A204.1 (cell line): ENCODE measurements around the gene OR2T5.
"Not testable (repeated sequence)": the region's sequence is repeated elsewhere in the genome, so short reads cannot be mapped to it uniquely, and the experiment has no call there.

Source experiments
- FAIRE-seq: peaks from 2 replicates; lab custom pipeline; 2012; peaks lifted over from hg19 to GRCh38; lab: Jason Lieb, UNC

Gene OR2T5

GRCh38 chr1:248488289-248488688, at the start of gene OR2T5:
Gene OR2T5, plus strand, starts transcription at chr1:248488589. Its CDS starts 0 bp downstream, at chr1:248488589.
- not testable (repeated sequence) for FAIRE-seq

GRCh38 chr1:248438668-248439067, 49.7 kb upstream of the OR2T5 start:
- FAIRE-seq, result not testable (repeated sequence)

- FAIRE-seq, result not testable (repeated sequence)
Observed at GRCh38 chr1:248439283-248439682, 49.1 kb upstream of the OR2T5 start.

GRCh38 chr1:248442500-248443277, 45.7 kb upstream of the OR2T5 start:
- FAIRE-seq, result not testable (repeated sequence)

- FAIRE-seq, result not testable (repeated sequence)
Observed at GRCh38 chr1:248444603-248445002, 43.8 kb upstream of the OR2T5 start.

- not testable (repeated sequence) for FAIRE-seq
Observed at GRCh38 chr1:248445399-248445798, 43.0 kb upstream of the OR2T5 start, which contains the start of gene OR2T2. Gene OR2T2, plus strand, starts transcription at chr1:248445637. Its CDS starts 7,161 bp downstream, at chr1:248452798.

GRCh38 chr1:248448409-248449074, 39.8 kb upstream of the OR2T5 start:
- FAIRE-seq, result not testable (repeated sequence)

GRCh38 chr1:248449821-248450465, 38.4 kb upstream of the OR2T5 start:
- not testable (repeated sequence) for FAIRE-seq

GRCh38 chr1:248450466-248451145, 37.8 kb upstream of the OR2T5 start:
- FAIRE-seq, result not testable (repeated sequence)

GRCh38 chr1:248453619-248454018, 34.8 kb upstream of the OR2T5 start:
- not testable (repeated sequence) for FAIRE-seq

- FAIRE-seq, result not testable (repeated sequence)
Observed at GRCh38 chr1:248455045-248455444, 33.3 kb upstream of the OR2T5 start.

GRCh38 chr1:248456635-248457034, 31.8 kb upstream of the OR2T5 start:
- FAIRE-seq, result not testable (repeated sequence)

GRCh38 chr1:248459117-248459516, 29.3 kb upstream of the OR2T5 start:
- FAIRE-seq, result not testable (repeated sequence)

GRCh38 chr1:248471154-248471553, 17.2 kb upstream of the OR2T5 start:
- FAIRE-seq, result no peak

GRCh38 chr1:248472111-248472510, 16.3 kb upstream of the OR2T5 start:
- FAIRE-seq, result not testable (repeated sequence)

- FAIRE-seq, result not testable (repeated sequence)
Observed at GRCh38 chr1:248473051-248473450, 15.3 kb upstream of the OR2T5 start, which contains the start of gene OR2T3. Gene OR2T3, plus strand, starts transcription at chr1:248473351. Its CDS starts 0 bp downstream, at chr1:248473351.

- FAIRE-seq, result not testable (repeated sequence)
Observed at GRCh38 chr1:248475660-248476059, 12.7 kb upstream of the OR2T5 start.

- not testable (repeated sequence) for FAIRE-seq
Observed at GRCh38 chr1:248481686-248482579, 6.5 kb upstream of the OR2T5 start.

GRCh38 chr1:248496661-248497060, 8.3 kb downstream of the OR2T5 start:
- FAIRE-seq, result not testable (repeated sequence)

GRCh38 chr1:248500305-248501035, 12.1 kb downstream of the OR2T5 start:
- not testable (repeated sequence) for FAIRE-seq
